Suprapubic skin (tissue), 3 donors: ENCODE measurements around the gene KRT72.

Experiments
- EP300 ChIP-seq: sonication (generic); formaldehyde crosslinking; IDR thresholded peaks from one replicate; pipeline ENCODE4 v1.6.1; 2017; ENCODE audit warnings: antibody characterized with exemption
- POLR2A ChIP-seq, 2 donors: fragments of 450-650 bp; IDR thresholded peaks; one replicate each; pipeline ENCODE4 v1.6.1; 2017; ENCODE audit warnings: antibody characterized with exemption in 2 of 2, mild to moderate bottlenecking in 2 of 2, moderate library complexity in 2 of 2
- TF ChIP-seq, protein P1 (sequence below), 2 donors: fragments of 200-600 bp in 1 of 2; fragments of 450-650 bp in 1 of 2; sonication (generic) in 1 of 2; IDR thresholded peaks; one replicate each; pipeline ENCODE4 v1.5.1; 2016 to 2019; ENCODE audit warnings: antibody characterized with exemption in 2 of 2, mild to moderate bottlenecking in 1 of 2, moderate library complexity in 1 of 2

DNA sequence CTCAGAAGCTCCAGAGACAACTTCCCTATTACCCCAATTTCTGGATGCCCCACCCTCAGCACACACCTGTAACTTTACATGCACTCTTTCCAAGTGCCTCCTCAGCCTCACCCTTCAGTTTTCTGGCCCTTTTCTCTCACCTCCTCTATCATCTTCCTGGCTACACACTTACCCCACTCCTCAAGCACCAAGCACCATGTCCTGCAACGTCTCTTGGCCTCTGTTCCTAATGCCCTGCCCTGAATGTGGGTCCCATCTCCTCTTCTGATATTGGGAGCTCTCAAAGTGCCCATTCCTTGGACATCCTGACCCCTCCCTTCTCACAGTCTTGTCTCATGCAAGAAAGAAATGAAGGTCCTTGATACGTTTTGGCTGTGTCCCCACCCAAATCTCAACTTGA lies 1.2 kb downstream of the KRT72 start:
- TF ChIP-seq, protein P1, sequence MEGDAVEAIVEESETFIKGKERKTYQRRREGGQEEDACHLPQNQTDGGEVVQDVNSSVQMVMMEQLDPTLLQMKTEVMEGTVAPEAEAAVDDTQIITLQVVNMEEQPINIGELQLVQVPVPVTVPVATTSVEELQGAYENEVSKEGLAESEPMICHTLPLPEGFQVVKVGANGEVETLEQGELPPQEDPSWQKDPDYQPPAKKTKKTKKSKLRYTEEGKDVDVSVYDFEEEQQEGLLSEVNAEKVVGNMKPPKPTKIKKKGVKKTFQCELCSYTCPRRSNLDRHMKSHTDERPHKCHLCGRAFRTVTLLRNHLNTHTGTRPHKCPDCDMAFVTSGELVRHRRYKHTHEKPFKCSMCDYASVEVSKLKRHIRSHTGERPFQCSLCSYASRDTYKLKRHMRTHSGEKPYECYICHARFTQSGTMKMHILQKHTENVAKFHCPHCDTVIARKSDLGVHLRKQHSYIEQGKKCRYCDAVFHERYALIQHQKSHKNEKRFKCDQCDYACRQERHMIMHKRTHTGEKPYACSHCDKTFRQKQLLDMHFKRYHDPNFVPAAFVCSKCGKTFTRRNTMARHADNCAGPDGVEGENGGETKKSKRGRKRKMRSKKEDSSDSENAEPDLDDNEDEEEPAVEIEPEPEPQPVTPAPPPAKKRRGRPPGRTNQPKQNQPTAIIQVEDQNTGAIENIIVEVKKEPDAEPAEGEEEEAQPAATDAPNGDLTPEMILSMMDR (IDR thresholded peaks at IDR 0.05), result no peak
- no peak for TF ChIP-seq EP300
- TF ChIP-seq POLR2A (IDR thresholded peaks at IDR 0.05), result no peak
